Ovary (tissue), 9 donors: Measurements from ENCODE around the gene ELMO2. TPM values are rescaled to one million over a fixed set of nuclear protein-coding genes. Genes with fewer than 3 reads are reported as not detected.

ENCODE experiments used
- DNase-seq, 5 donors: peaks; one replicate each; pipeline ENCODE4 v3.0.0-alpha.2; 2019 to 2020
- H3K27ac ChIP-seq, 2 donors: fragments of 200-600 bp; one replicate each; pipeline versions ENCODE4 v1.5.1 to v1.8.0; 2019 to 2022
- H3K27me3 ChIP-seq: fragments of 200-600 bp; one replicate; pipeline ENCODE4 v1.8.0; 2022
- H3K36me3 ChIP-seq: fragments of 200-600 bp; sonication (generic); one replicate; pipeline ENCODE4 v1.5.1; 2019
- H3K4me1 ChIP-seq: one replicate; pipeline ENCODE4 v1.8.1; 2013; ENCODE audit warnings: mild to moderate bottlenecking, moderate library complexity; ENCODE audit not compliant: insufficient read depth
- H3K4me3 ChIP-seq: fragments of 200-600 bp; sonication (generic); one replicate; pipeline ENCODE4 v1.5.1; 2017
- H3K9me3 ChIP-seq, 2 donors: fragments of 200-600 bp in 1 of 2; sonication (generic) in 1 of 2; one replicate each; pipeline versions ENCODE4 v1.5.1 to v1.8.1; 2013 to 2019; ENCODE audit warnings: mild to moderate bottlenecking in 1 of 2, moderate library complexity in 1 of 2
- CTCF ChIP-seq, 3 donors: fragments of 450-650 bp in 2 of 3; fragments of 200-600 bp in 1 of 3; IDR thresholded peaks; one replicate each; pipeline versions ENCODE4 v1.5.1 to v1.8.0; 2016 to 2022; ENCODE audit warnings: antibody characterized with exemption in 3 of 3, mild to moderate bottlenecking in 1 of 3
- EP300 ChIP-seq: sonication (generic); formaldehyde crosslinking; IDR thresholded peaks from one replicate; pipeline ENCODE4 v1.6.1; 2017; ENCODE audit warnings: antibody characterized with exemption
- POLR2A ChIP-seq: fragments of 450-650 bp; IDR thresholded peaks from one replicate; pipeline ENCODE4 v1.6.1; 2017; ENCODE audit warnings: antibody characterized with exemption, mild to moderate bottlenecking, moderate library complexity
- WGBS, 3 donors: extraction: QIAGEN DNeasy Blood & Tissue Kit in 1 of 3; methylation state at CpG; one replicate each; pipeline versions ENCODE4 v1.1.5 to v1.1.7; 2013 to 2017; 5-methylcytosine and 5-hydroxymethylcytosine counted together
- intact Hi-C, 4 donors: fragments of 100-400 bp; cut with DNase I; formaldehyde crosslinking; loops; one replicate each; pipeline versions ENCODE4 v1.11.0 to v1.15.1; 2022 to 2023
- polyA plus RNA-seq, 2 donors: library from polyadenylated mRNA; stranded (reverse); fragments of 200-250 nt in 1 of 2; fragments of 350-450 nt in 1 of 2; fragmentation: Illumina TruSeq in 1 of 2; extraction: RNeasy Lipid Tissue Mini Kit (QIAGEN cat#74804) in 1 of 2; gene quantifications; one replicate each; pipeline ENCODE4 v1.2.3, GENCODE V29; 2013 to 2014
- total RNA-seq, 7 donors: library from RNA; depleted of rRNA in 2 of 7; stranded (reverse); fragments of >200 nt in 2 of 7; fragmentation: NEBNext Ultra II Directional in 3 of 7; extraction: Animal tissue kit (Norgen Biotek cat#: 25700) in 3 of 7; gene quantifications; one replicate each; pipeline versions ENCODE4 v1.1.0 to v1.2.4, GENCODE V29; 2016 to 2023
- donor health status: DM: no; HTN: no; CAD: no; lungs with moderate emphysema.
- donor health status: DM: no; HTN: no; CAD: no.
- donor health status: Bipolar disorder and iron deficiency.
- donor health status: DM: yes; HTN: yes; CAD: no.
- donor health status: DM: no; HTN: no; CAD: no.
- donor health status: DM: yes; HTN: yes; CAD: no.

Gene ELMO2
- total and polyA plus RNA-seq, 9 donors = 19.1 to 57.6 (median 41.0) TPM

- WGBS, 3 donors = 68 to 71% (median 69%) methylated on average over 14 of the region's 14 CpGs
- Histone ChIP-seq H3K27ac (peak overlapping the region; percentile 87), H3K36me3 (no peaks in the 10 kb centered on the region), H3K4me1 (peaks cover 2% of the 10 kb centered on the region), H3K27me3 (no peaks in the 10 kb centered on the region), H3K9me3 (no peaks in the 10 kb centered on the region), H3K4me3 (peak overlapping the region; percentile 100)
- DNase-seq = no peak
- TF ChIP-seq POLR2A (no peak), EP300 (no peak), CTCF (IDR thresholded peaks at IDR 0.05) (no peak)
- intact Hi-C loops = no loop called here
Measured at GRCh38 chr20:46362921-46363867, 43.2 kb downstream of the ELMO2 start.

GRCh38 chr20:46361811-46362210 is 44.6 kb downstream of the ELMO2 start:
- no peak overlapping the region for H3K4me3 ChIP-seq
- H3K27ac ChIP-seq = no peak overlapping the region
- DNase-seq = no peak
- no peaks in the 10 kb centered on the region for H3K27me3 ChIP-seq
- H3K36me3 ChIP-seq = no peaks in the 10 kb centered on the region
- H3K4me1 ChIP-seq = peaks cover 10% of the 10 kb centered on the region
- WGBS, 3 donors = 88 to 94% (median 92%) methylated on average over 2 of the region's 2 CpGs
- TF ChIP-seq POLR2A (no peak), CTCF (IDR thresholded peaks at IDR 0.05) (no peak), EP300 (no peak)
- H3K9me3 ChIP-seq = no peaks in the 10 kb centered on the region
- intact Hi-C loops = no loop called here

- 77 to 80% (median 78%) methylated on average over 5 of the region's 5 CpGs for WGBS, 3 donors
- TF ChIP-seq EP300 (no peak), CTCF (IDR thresholded peaks at IDR 0.05) (no peak), POLR2A (no peak)
- no peak overlapping the region for H3K4me3 ChIP-seq
- intact Hi-C loops = no loop called here
- peaks cover 13% of the 10 kb centered on the region for H3K4me1 ChIP-seq
- H3K27ac ChIP-seq = no peak overlapping the region
- DNase-seq = no peak
- H3K36me3 ChIP-seq = no peaks in the 10 kb centered on the region
- no peaks in the 10 kb centered on the region for H3K27me3 ChIP-seq
- no peaks in the 10 kb centered on the region for H3K9me3 ChIP-seq
Measured at GRCh38 chr20:46361381-46361780, 45.0 kb downstream of the ELMO2 start.

- no peak overlapping the region for H3K27ac ChIP-seq
- 63 to 71% (median 69%) methylated on average over 10 of the region's 10 CpGs for WGBS, 3 donors
Measured at GRCh38 chr20:46359233-46359751, 47.1 kb downstream of the ELMO2 start.

More at GRCh38 chr20:46359233-46359751, 47.1 kb downstream of the ELMO2 start:
- intact Hi-C loops = no loop called here
- Histone ChIP-seq H3K4me1 (peaks cover 12% of the 10 kb centered on the region), H3K27me3 (no peaks in the 10 kb centered on the region), H3K36me3 (no peaks in the 10 kb centered on the region), H3K9me3 (no peaks in the 10 kb centered on the region), H3K4me3 (no peak overlapping the region)
- TF ChIP-seq EP300 (no peak), CTCF (IDR thresholded peaks at IDR 0.05) (no peak), POLR2A (no peak)
- DNase-seq = no peak
